Ishikawa (cell line): ENCODE results near the gene SH3RF3.

Experiments used
- EP300 ChIP-seq: IDR thresholded peaks from 2 replicates; pipeline ENCODE4 v1.6.1; 2012; ENCODE audit warnings: borderline replicate concordance
- FOXM1 ChIP-seq: IDR thresholded peaks from 2 replicates; pipeline ENCODE4 v1.6.1; 2012; ENCODE audit warnings: low read depth, borderline replicate concordance
- RAD21 ChIP-seq: IDR thresholded peaks from 2 replicates; pipeline ENCODE4 v1.6.1; 2012; ENCODE audit warnings: low read depth
- TAF1 ChIP-seq: IDR thresholded peaks from 2 replicates; pipeline ENCODE4 v1.6.1; 2012; ENCODE audit warnings: low read depth, mild to moderate bottlenecking
- USF1 ChIP-seq: IDR thresholded peaks from 2 replicates; pipeline ENCODE4 v1.6.1; 2012
- YY1 ChIP-seq: IDR thresholded peaks from 2 replicates; pipeline ENCODE4 v1.6.1; 2012; ENCODE audit warnings: low read depth
- TF ChIP-seq, protein P1 (sequence below): IDR thresholded peaks from 2 replicates; pipeline ENCODE4 v1.6.1; 2012; ENCODE audit warnings: low read depth, mild to moderate bottlenecking

DNA sequence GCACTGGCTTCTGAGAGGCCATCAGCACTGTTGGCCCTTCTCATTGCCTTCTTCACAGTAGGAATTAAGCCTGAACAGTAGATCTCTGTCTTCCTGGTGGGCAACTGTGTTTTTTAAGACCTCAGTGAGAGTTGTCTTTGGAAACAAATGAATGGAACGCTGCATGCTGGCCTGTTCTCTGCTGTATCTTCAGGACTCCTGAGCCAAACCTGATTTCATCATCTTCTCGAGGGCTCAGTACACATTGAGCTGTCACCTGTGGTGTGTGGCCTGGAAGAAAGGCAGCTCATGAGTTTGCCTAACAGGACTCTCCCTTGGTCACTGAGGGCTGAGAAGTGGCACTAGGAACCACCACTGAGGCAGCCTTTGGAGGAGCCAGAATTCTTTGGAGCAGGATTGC lies 39.7 kb downstream of the SH3RF3 start:
- TF ChIP-seq EP300 = no peak
- TF ChIP-seq USF1 = no peak
- TF ChIP-seq FOXM1 = no peak
- no peak for TF ChIP-seq YY1
- TF ChIP-seq RAD21 = no peak
- TF ChIP-seq, protein P1, sequence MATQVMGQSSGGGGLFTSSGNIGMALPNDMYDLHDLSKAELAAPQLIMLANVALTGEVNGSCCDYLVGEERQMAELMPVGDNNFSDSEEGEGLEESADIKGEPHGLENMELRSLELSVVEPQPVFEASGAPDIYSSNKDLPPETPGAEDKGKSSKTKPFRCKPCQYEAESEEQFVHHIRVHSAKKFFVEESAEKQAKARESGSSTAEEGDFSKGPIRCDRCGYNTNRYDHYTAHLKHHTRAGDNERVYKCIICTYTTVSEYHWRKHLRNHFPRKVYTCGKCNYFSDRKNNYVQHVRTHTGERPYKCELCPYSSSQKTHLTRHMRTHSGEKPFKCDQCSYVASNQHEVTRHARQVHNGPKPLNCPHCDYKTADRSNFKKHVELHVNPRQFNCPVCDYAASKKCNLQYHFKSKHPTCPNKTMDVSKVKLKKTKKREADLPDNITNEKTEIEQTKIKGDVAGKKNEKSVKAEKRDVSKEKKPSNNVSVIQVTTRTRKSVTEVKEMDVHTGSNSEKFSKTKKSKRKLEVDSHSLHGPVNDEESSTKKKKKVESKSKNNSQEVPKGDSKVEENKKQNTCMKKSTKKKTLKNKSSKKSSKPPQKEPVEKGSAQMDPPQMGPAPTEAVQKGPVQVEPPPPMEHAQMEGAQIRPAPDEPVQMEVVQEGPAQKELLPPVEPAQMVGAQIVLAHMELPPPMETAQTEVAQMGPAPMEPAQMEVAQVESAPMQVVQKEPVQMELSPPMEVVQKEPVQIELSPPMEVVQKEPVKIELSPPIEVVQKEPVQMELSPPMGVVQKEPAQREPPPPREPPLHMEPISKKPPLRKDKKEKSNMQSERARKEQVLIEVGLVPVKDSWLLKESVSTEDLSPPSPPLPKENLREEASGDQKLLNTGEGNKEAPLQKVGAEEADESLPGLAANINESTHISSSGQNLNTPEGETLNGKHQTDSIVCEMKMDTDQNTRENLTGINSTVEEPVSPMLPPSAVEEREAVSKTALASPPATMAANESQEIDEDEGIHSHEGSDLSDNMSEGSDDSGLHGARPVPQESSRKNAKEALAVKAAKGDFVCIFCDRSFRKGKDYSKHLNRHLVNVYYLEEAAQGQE = no peak
- no peak for TF ChIP-seq TAF1
